ENCODE results near the gene MLIP. TPM values are rescaled to one million over a fixed set of nuclear protein-coding genes. Genes with fewer than 3 reads are reported as not detected.

MLIP gene
- total RNA-seq, 1 donor from 2014 or later = not detected

- H3K4me3 Mint-ChIP-seq = no peak overlapping the region
- H3K27ac Mint-ChIP-seq = no peak overlapping the region
- H3K4me1 Mint-ChIP-seq = peaks cover 17% of the 10 kb centered on the region
- TF ChIP-seq CTCF (IDR thresholded peaks at IDR 0.05) (no peak), EZH2phosphoT487 (IDR thresholded peaks at IDR 0.05) (no peak), EZH2 (IDR thresholded peaks at IDR 0.05) (no peak)
- Histone ChIP-seq H3K36me3 (no peaks in the 10 kb centered on the region), H3K4me2 (no peak overlapping the region), H3K79me2 (ENCODE audit: low read depth) (no peaks in the 10 kb centered on the region), H3K27ac (no peak overlapping the region), H3K9ac (no peak overlapping the region), H3K4me3 (no peak overlapping the region), H2AFZ (replicated peaks) (no peak overlapping the region), H3K4me1 (no peaks in the 10 kb centered on the region), H3K27me3 (no peaks in the 10 kb centered on the region), H4K20me1 (ENCODE audit: low read depth) (no peaks in the 10 kb centered on the region), H3F3A (ENCODE audit: low read depth) (no peaks in the 10 kb centered on the region), H3K9me3 (ENCODE audit: low read depth) (no peaks in the 10 kb centered on the region)
- no peaks in the 10 kb centered on the region for H3K9me3 Mint-ChIP-seq
- no peak for DNase-seq (ENCODE audit: low spot score)
- no peaks in the 10 kb centered on the region for H3K27me3 Mint-ChIP-seq (ENCODE audit: insufficient read depth, low read depth)
- no peaks in the 10 kb centered on the region for H3K36me3 Mint-ChIP-seq
These were observed 10.7 kb upstream of the MLIP start for GRCh38 chr6:54100411-54101006.

GRCh38 chr6:54102238-54102637, 9.0 kb upstream of the MLIP start:
- Histone ChIP-seq H3K27me3 (no peaks in the 10 kb centered on the region), H3K4me1 (no peaks in the 10 kb centered on the region), H3K9me3 (ENCODE audit: low read depth) (no peaks in the 10 kb centered on the region), H4K20me1 (ENCODE audit: low read depth) (no peaks in the 10 kb centered on the region), H3K4me3 (no peak overlapping the region), H3F3A (ENCODE audit: low read depth) (no peaks in the 10 kb centered on the region), H2AFZ (replicated peaks) (no peak overlapping the region), H3K4me2 (no peak overlapping the region), H3K79me2 (ENCODE audit: low read depth) (no peaks in the 10 kb centered on the region), H3K27ac (no peak overlapping the region), H3K9ac (no peak overlapping the region), H3K36me3 (no peaks in the 10 kb centered on the region)
- Mint-ChIP-seq H3K4me3 (no peak overlapping the region), H3K4me1 (peaks cover 22% of the 10 kb centered on the region), H3K27ac (no peak overlapping the region), H3K36me3 (no peaks in the 10 kb centered on the region), H3K9me3 (no peaks in the 10 kb centered on the region), H3K27me3 (ENCODE audit: insufficient read depth, low read depth) (no peaks in the 10 kb centered on the region)
- no peak for DNase-seq (ENCODE audit: low spot score)
- TF ChIP-seq EZH2 (IDR thresholded peaks at IDR 0.05) = no peak
- no peak for TF ChIP-seq EZH2phosphoT487 (IDR thresholded peaks at IDR 0.05)
- no peak for TF ChIP-seq CTCF (IDR thresholded peaks at IDR 0.05)

- no peaks in the 10 kb centered on the region for H3K27me3 Mint-ChIP-seq (ENCODE audit: insufficient read depth, low read depth)
- no peak overlapping the region for H3K4me3 Mint-ChIP-seq
- Histone ChIP-seq H2AFZ (replicated peaks) (no peak overlapping the region), H3K9me3 (ENCODE audit: low read depth) (no peaks in the 10 kb centered on the region), H4K20me1 (ENCODE audit: low read depth) (no peaks in the 10 kb centered on the region), H3K4me2 (no peak overlapping the region), H3K27ac (no peak overlapping the region), H3F3A (ENCODE audit: low read depth) (no peaks in the 10 kb centered on the region), H3K4me1 (no peaks in the 10 kb centered on the region), H3K9ac (no peak overlapping the region), H3K4me3 (no peak overlapping the region), H3K36me3 (no peaks in the 10 kb centered on the region), H3K27me3 (no peaks in the 10 kb centered on the region), H3K79me2 (ENCODE audit: low read depth) (no peaks in the 10 kb centered on the region)
- DNase-seq (ENCODE audit: low spot score) = no peak
- TF ChIP-seq CTCF (IDR thresholded peaks at IDR 0.05) = no peak
- no peak for TF ChIP-seq EZH2 (IDR thresholded peaks at IDR 0.05)
- no peak for TF ChIP-seq EZH2phosphoT487 (IDR thresholded peaks at IDR 0.05)
- no peaks in the 10 kb centered on the region for H3K9me3 Mint-ChIP-seq
- no peak overlapping the region for H3K27ac Mint-ChIP-seq
- peaks cover 22% of the 10 kb centered on the region for H3K4me1 Mint-ChIP-seq
- H3K36me3 Mint-ChIP-seq = no peaks in the 10 kb centered on the region
These were observed 7.7 kb upstream of the MLIP start for GRCh38 chr6:54103497-54103896.

Measured in neural progenitor cell (in vitro differentiated cells).